Stimulated activated CD8-positive, alpha-beta memory T cell treated with anti-CD3 and anti-CD28 coated beads, Interleukin-4, amount 100 ng/mL, for 48 hours (primary cell): ENCODE measurements around the gene RGS10.
A peak's percentile ranks its signal among the peaks of the same experiment; 100 is the strongest.
"Not testable (repeated sequence)": the region's sequence is repeated elsewhere in the genome, so short reads cannot be mapped to it uniquely, and the experiment has no call there.

ENCODE experiments used
- DNase-seq: peaks from one replicate; pipeline ENCODE4 v3.0.0-alpha.2; 2020

The RGS10 gene

GRCh38 chr10:119542357-119542987 lies at the start of gene RGS10:
Gene RGS10, minus strand, starts transcription at chr10:119542719. Its CDS starts 81 bp downstream, at chr10:119542638.
- DNase-seq, result peak; percentile 89

GRCh38 chr10:119588071-119588470 lies 45.6 kb upstream of the RGS10 start:
- no peak for DNase-seq

- DNase-seq, result no peak
Measured at GRCh38 chr10:119578355-119578754, 35.8 kb upstream of the RGS10 start.

GRCh38 chr10:119575991-119576390 lies 33.5 kb upstream of the RGS10 start:
- no peak for DNase-seq

- DNase-seq, result no peak
Measured at GRCh38 chr10:119575506-119575905, 33.0 kb upstream of the RGS10 start.

- DNase-seq, result no peak
Measured at GRCh38 chr10:119567978-119568377, 25.5 kb upstream of the RGS10 start.

- no peak for DNase-seq
Measured at GRCh38 chr10:119562097-119562496, 19.6 kb upstream of the RGS10 start.

GRCh38 chr10:119559511-119559910 lies 17.0 kb upstream of the RGS10 start:
- DNase-seq, result not testable (repeated sequence)

GRCh38 chr10:119556081-119556480 lies 13.6 kb upstream of the RGS10 start:
- not testable (repeated sequence) for DNase-seq

GRCh38 chr10:119555178-119555784 lies 12.8 kb upstream of the RGS10 start:
- no peak for DNase-seq

- no peak for DNase-seq
Measured at GRCh38 chr10:119550827-119551226, 8.3 kb upstream of the RGS10 start.

GRCh38 chr10:119549247-119549999 lies 6.9 kb upstream of the RGS10 start:
- no peak for DNase-seq

GRCh38 chr10:119546009-119546408 lies 3.5 kb upstream of the RGS10 start:
- no peak for DNase-seq

GRCh38 chr10:119545310-119545709 lies 2.8 kb upstream of the RGS10 start:
- no peak for DNase-seq

- DNase-seq, result no peak
Measured at GRCh38 chr10:119543814-119544642, 1.5 kb upstream of the RGS10 start.

- peak; percentile 77 for DNase-seq
Measured at GRCh38 chr10:119542988-119543813, 682 bp upstream of the RGS10 start.

- DNase-seq, result peak; percentile 78
Measured at GRCh38 chr10:119541459-119542356, 811 bp downstream of the RGS10 start.

GRCh38 chr10:119541046-119541445 lies 1.5 kb downstream of the RGS10 start:
- DNase-seq, result peak; percentile 44

GRCh38 chr10:119540038-119540437 lies 2.5 kb downstream of the RGS10 start:
- DNase-seq, result no peak

GRCh38 chr10:119539359-119539825 lies 3.1 kb downstream of the RGS10 start:
- peak; percentile 39 for DNase-seq
